H1 (cell line): ENCODE results near the gene STAT5A. TPM values are rescaled to one million over a fixed set of nuclear protein-coding genes. Genes with fewer than 3 reads are reported as not detected.

ENCODE experiments used
- BACH1 ChIP-seq: IDR thresholded peaks from 2 replicates; pipeline ENCODE4 v1.6.1; 2012; ENCODE audit warnings: low read length, improper control_type of control experiment
- EGR1 ChIP-seq: IDR thresholded peaks from 2 replicates; pipeline ENCODE4 v1.6.1; 2011; ENCODE audit warnings: low read depth, low read length, borderline replicate concordance
- FOSL1 ChIP-seq: IDR thresholded peaks from 2 replicates; pipeline ENCODE4 v1.6.1; 2011; ENCODE audit warnings: mild to moderate bottlenecking, low read depth, low read length, moderate library complexity; ENCODE audit not compliant: insufficient read depth
- GABPA ChIP-seq: IDR thresholded peaks from 2 replicates; pipeline ENCODE4 v1.6.1; 2011; ENCODE audit warnings: mild to moderate bottlenecking, low read length, moderate library complexity, borderline replicate concordance; ENCODE audit not compliant: insufficient read depth
- GTF2F1 ChIP-seq: IDR thresholded peaks from 2 replicates; pipeline ENCODE4 v1.6.1; 2012; ENCODE audit warnings: low read depth, low read length, improper control_type of control experiment, borderline replicate concordance
- KDM1A ChIP-seq: fragments of 200-600, 300-600 bp; sonication (generic); IDR thresholded peaks from 2 replicates; pipeline ENCODE4 v1.7.1; 2016; ENCODE audit warnings: mild to moderate bottlenecking, low read length, borderline replicate concordance
- POLR2AphosphoS5 ChIP-seq: IDR thresholded peaks from 2 replicates; pipeline ENCODE4 v1.6.1; 2011; ENCODE audit warnings: low read depth, low read length
- SIX5 ChIP-seq: IDR thresholded peaks from 2 replicates; pipeline ENCODE4 v1.6.1; 2011; ENCODE audit warnings: mild to moderate bottlenecking, low read depth, low read length
- SP4 ChIP-seq: IDR thresholded peaks from 2 replicates; pipeline ENCODE4 v1.6.1; 2012; ENCODE audit warnings: low read length, inconsistent platforms
- TAF1 ChIP-seq: IDR thresholded peaks from 2 replicates; pipeline ENCODE4 v1.6.1; 2011; ENCODE audit warnings: mild to moderate bottlenecking, low read depth, low read length
- YY1 ChIP-seq: IDR thresholded peaks from 2 replicates; pipeline ENCODE4 v1.6.1; 2011; ENCODE audit warnings: low read depth, mild to moderate bottlenecking, low read length
- polyA plus RNA-seq, 7 experiments: library from polyadenylated mRNA; depleted of rRNA in 3 of 7; stranded (reverse) in 5 of 7; unstranded in 2 of 7; fragments of >200 nt in 5 of 7; fragments of 200-250 nt in 2 of 7; gene quantifications; 1 replicate in 5 of 7; 2 replicates in 1 of 7; 4 replicates in 1 of 7; pipeline versions ENCODE4 v1.2.1 to v1.2.3, GENCODE V29; 2011 to 2013; ENCODE audit warnings: missing spikeins in 2 of 7, mixed read lengths in 2 of 7
- total RNA-seq: library from RNA; stranded (reverse); fragmentation: NEBNext Ultra II Directional; extraction: Animal tissue kit (Norgen Biotek cat#: 25700); gene quantifications from 2 replicates; pipeline ENCODE4 v1.2.1, GENCODE V29; 2021
- TF ChIP-seq, protein P1 (sequence below): fragments of 300-600 bp; sonication (generic); IDR thresholded peaks from 2 replicates; pipeline ENCODE4 v1.7.1; 2012; ENCODE audit warnings: low read length, moderate library complexity, mild to moderate bottlenecking, inconsistent platforms; ENCODE audit not compliant: insufficient replicate concordance
- TF ChIP-seq, protein P2 (sequence below): IDR thresholded peaks from 2 replicates; pipeline ENCODE4 v1.6.1; 2012; ENCODE audit warnings: inconsistent platforms

STAT5A gene
- total and polyA plus RNA-seq, 2 of the 8 experiments (the other 6 are each of a cell fraction or from before 2014, with no cell fraction given): 4.2 to 5.4 TPM

DNA sequence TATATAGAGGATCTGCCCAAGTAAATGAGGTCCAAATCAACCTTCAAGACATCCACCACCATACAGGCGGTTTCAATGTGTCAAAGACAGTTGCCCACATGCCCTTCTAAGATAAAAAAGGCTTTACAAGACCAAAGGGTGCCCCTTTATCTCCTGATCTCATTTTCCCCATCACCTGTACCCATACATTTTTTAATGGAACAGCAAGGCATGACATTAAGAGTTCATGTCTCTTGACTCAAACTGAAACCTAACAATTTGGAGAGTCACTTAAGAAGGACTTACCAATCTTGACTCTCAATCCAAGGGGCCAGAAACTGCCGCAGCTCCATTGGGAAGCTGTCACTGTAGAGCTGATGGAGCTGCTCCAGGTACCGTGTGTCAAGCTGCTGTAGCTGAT, 59.8 kb downstream of the STAT5A start (continued):
- TF ChIP-seq, protein P1, sequence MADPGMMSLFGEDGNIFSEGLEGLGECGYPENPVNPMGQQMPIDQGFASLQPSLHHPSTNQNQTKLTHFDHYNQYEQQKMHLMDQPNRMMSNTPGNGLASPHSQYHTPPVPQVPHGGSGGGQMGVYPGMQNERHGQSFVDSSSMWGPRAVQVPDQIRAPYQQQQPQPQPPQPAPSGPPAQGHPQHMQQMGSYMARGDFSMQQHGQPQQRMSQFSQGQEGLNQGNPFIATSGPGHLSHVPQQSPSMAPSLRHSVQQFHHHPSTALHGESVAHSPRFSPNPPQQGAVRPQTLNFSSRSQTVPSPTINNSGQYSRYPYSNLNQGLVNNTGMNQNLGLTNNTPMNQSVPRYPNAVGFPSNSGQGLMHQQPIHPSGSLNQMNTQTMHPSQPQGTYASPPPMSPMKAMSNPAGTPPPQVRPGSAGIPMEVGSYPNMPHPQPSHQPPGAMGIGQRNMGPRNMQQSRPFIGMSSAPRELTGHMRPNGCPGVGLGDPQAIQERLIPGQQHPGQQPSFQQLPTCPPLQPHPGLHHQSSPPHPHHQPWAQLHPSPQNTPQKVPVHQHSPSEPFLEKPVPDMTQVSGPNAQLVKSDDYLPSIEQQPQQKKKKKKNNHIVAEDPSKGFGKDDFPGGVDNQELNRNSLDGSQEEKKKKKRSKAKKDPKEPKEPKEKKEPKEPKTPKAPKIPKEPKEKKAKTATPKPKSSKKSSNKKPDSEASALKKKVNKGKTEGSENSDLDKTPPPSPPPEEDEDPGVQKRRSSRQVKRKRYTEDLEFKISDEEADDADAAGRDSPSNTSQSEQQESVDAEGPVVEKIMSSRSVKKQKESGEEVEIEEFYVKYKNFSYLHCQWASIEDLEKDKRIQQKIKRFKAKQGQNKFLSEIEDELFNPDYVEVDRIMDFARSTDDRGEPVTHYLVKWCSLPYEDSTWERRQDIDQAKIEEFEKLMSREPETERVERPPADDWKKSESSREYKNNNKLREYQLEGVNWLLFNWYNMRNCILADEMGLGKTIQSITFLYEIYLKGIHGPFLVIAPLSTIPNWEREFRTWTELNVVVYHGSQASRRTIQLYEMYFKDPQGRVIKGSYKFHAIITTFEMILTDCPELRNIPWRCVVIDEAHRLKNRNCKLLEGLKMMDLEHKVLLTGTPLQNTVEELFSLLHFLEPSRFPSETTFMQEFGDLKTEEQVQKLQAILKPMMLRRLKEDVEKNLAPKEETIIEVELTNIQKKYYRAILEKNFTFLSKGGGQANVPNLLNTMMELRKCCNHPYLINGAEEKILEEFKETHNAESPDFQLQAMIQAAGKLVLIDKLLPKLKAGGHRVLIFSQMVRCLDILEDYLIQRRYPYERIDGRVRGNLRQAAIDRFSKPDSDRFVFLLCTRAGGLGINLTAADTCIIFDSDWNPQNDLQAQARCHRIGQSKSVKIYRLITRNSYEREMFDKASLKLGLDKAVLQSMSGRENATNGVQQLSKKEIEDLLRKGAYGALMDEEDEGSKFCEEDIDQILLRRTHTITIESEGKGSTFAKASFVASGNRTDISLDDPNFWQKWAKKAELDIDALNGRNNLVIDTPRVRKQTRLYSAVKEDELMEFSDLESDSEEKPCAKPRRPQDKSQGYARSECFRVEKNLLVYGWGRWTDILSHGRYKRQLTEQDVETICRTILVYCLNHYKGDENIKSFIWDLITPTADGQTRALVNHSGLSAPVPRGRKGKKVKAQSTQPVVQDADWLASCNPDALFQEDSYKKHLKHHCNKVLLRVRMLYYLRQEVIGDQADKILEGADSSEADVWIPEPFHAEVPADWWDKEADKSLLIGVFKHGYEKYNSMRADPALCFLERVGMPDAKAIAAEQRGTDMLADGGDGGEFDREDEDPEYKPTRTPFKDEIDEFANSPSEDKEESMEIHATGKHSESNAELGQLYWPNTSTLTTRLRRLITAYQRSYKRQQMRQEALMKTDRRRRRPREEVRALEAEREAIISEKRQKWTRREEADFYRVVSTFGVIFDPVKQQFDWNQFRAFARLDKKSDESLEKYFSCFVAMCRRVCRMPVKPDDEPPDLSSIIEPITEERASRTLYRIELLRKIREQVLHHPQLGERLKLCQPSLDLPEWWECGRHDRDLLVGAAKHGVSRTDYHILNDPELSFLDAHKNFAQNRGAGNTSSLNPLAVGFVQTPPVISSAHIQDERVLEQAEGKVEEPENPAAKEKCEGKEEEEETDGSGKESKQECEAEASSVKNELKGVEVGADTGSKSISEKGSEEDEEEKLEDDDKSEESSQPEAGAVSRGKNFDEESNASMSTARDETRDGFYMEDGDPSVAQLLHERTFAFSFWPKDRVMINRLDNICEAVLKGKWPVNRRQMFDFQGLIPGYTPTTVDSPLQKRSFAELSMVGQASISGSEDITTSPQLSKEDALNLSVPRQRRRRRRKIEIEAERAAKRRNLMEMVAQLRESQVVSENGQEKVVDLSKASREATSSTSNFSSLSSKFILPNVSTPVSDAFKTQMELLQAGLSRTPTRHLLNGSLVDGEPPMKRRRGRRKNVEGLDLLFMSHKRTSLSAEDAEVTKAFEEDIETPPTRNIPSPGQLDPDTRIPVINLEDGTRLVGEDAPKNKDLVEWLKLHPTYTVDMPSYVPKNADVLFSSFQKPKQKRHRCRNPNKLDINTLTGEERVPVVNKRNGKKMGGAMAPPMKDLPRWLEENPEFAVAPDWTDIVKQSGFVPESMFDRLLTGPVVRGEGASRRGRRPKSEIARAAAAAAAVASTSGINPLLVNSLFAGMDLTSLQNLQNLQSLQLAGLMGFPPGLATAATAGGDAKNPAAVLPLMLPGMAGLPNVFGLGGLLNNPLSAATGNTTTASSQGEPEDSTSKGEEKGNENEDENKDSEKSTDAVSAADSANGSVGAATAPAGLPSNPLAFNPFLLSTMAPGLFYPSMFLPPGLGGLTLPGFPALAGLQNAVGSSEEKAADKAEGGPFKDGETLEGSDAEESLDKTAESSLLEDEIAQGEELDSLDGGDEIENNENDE: no peak
- TF ChIP-seq SIX5 (no peak), SP4 (no peak), GTF2F1 (no peak), GABPA (no peak), EGR1 (no peak), YY1 (no peak), FOSL1 (no peak), POLR2AphosphoS5 (no peak), BACH1 (no peak), TAF1 (no peak), KDM1A (no peak)
- TF ChIP-seq, protein P2, sequence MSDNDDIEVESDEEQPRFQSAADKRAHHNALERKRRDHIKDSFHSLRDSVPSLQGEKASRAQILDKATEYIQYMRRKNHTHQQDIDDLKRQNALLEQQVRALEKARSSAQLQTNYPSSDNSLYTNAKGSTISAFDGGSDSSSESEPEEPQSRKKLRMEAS: no peak
